ENCODE measurements around the gene CCL11. TPM values are rescaled to one million over a fixed set of nuclear protein-coding genes. Genes with fewer than 3 reads are reported as not detected.

CCL11 gene
- total and polyA plus RNA-seq, 4 experiments from 2014 or later = not detected

- Mint-ChIP-seq H3K36me3 (no peaks in the 10 kb centered on the region), H3K4me3 (no peak overlapping the region), H3K27me3 (peaks cover 5% of the 10 kb centered on the region in 2 donors), H3K27ac (no peak overlapping the region), H3K4me1 (no peaks in the 10 kb centered on the region), H3K9me3 (peaks cover 0 to 3% (median 0%) of the 10 kb centered on the region in 8 donors)
- DNase-seq = no peak
- intact Hi-C loops (cut with micrococcal nuclease) = no loop called here
- CTCF ChIA-PET (ENCODE audit: partially characterized antibody) = no interaction called here
- Histone ChIP-seq H3K27ac (ENCODE audit: low read depth, low read length) (no peak overlapping the region), H3K27me3 (ENCODE audit: insufficient read depth, low read length) (peaks cover 7% of the 10 kb centered on the region), H3K9me3 (ENCODE audit: control insufficient read depth in 1 of 2, low read length in 2 of 2) (no peaks in the 10 kb centered on the region), H3K36me3 (ENCODE audit: insufficient read depth, low read length) (no peaks in the 10 kb centered on the region), H3K4me1 (ENCODE audit: insufficient read depth, low read length) (no peaks in the 10 kb centered on the region), H3K4me3 (ENCODE audit: low read length in 2 of 2) (no peak overlapping the region)
- POLR2A ChIA-PET (ENCODE audit: partially characterized antibody) = no interaction called here
Measured at GRCh38 chr17:34246446-34246845, 39.1 kb upstream of the CCL11 start.

GRCh38 chr17:34246881-34247280 lies 38.7 kb upstream of the CCL11 start:
- no peak overlapping the region for H3K27ac Mint-ChIP-seq
- ChIA-PET CTCF (ENCODE audit: partially characterized antibody) (no interaction called here), POLR2A (ENCODE audit: partially characterized antibody) (no interaction called here)
- no peaks in the 10 kb centered on the region for H3K9me3 ChIP-seq (ENCODE audit: control insufficient read depth in 1 of 2, low read length in 2 of 2)
- intact Hi-C loops (cut with micrococcal nuclease) = no loop called here
- H3K36me3 Mint-ChIP-seq = no peaks in the 10 kb centered on the region
- peaks cover 7% of the 10 kb centered on the region for H3K27me3 ChIP-seq (ENCODE audit: insufficient read depth, low read length)
- H3K4me1 Mint-ChIP-seq = no peaks in the 10 kb centered on the region
- DNase-seq = no peak
- H3K27me3 Mint-ChIP-seq = peaks cover 3 to 5% of the 10 kb centered on the region in 2 donors
- peaks cover 0 to 3% (median 0%) of the 10 kb centered on the region in 8 donors for H3K9me3 Mint-ChIP-seq
- H3K27ac ChIP-seq (ENCODE audit: low read depth, low read length) = no peak overlapping the region
- no peak overlapping the region for H3K4me3 Mint-ChIP-seq
- no peak overlapping the region for H3K4me3 ChIP-seq (ENCODE audit: low read length in 2 of 2)
- H3K4me1 ChIP-seq (ENCODE audit: insufficient read depth, low read length) = no peaks in the 10 kb centered on the region
- no peaks in the 10 kb centered on the region for H3K36me3 ChIP-seq (ENCODE audit: insufficient read depth, low read length)

GRCh38 chr17:34248511-34249024 lies 37.0 kb upstream of the CCL11 start:
- no peaks in the 10 kb centered on the region for H3K4me1 ChIP-seq (ENCODE audit: insufficient read depth, low read length)
- intact Hi-C loops (cut with micrococcal nuclease) = no loop called here
- Mint-ChIP-seq H3K9me3 (peaks cover 0 to 3% (median 0%) of the 10 kb centered on the region in 8 donors), H3K36me3 (no peaks in the 10 kb centered on the region), H3K27me3 (peaks cover 7 to 9% of the 10 kb centered on the region in 2 donors), H3K4me3 (no peak overlapping the region), H3K4me1 (no peaks in the 10 kb centered on the region), H3K27ac (no peak overlapping the region)
- H3K27me3 ChIP-seq (ENCODE audit: insufficient read depth, low read length) = peaks cover 7% of the 10 kb centered on the region
- H3K4me3 ChIP-seq (ENCODE audit: low read length in 2 of 2) = no peak overlapping the region
- H3K27ac ChIP-seq (ENCODE audit: low read depth, low read length) = no peak overlapping the region
- no peaks in the 10 kb centered on the region for H3K36me3 ChIP-seq (ENCODE audit: insufficient read depth, low read length)
- POLR2A ChIA-PET (ENCODE audit: partially characterized antibody) = no interaction called here
- DNase-seq = no peak
- CTCF ChIA-PET (ENCODE audit: partially characterized antibody) = no interaction called here
- no peaks in the 10 kb centered on the region for H3K9me3 ChIP-seq (ENCODE audit: control insufficient read depth in 1 of 2, low read length in 2 of 2)

GRCh38 chr17:34249061-34249460 lies 36.5 kb upstream of the CCL11 start:
- H3K4me1 ChIP-seq (ENCODE audit: insufficient read depth, low read length) = no peaks in the 10 kb centered on the region
- POLR2A ChIA-PET (ENCODE audit: partially characterized antibody) = no interaction called here
- no peaks in the 10 kb centered on the region for H3K36me3 Mint-ChIP-seq
- H3K36me3 ChIP-seq (ENCODE audit: insufficient read depth, low read length) = no peaks in the 10 kb centered on the region
- H3K27ac Mint-ChIP-seq = no peak overlapping the region
- no peak overlapping the region for H3K27ac ChIP-seq (ENCODE audit: low read depth, low read length)
- H3K27me3 ChIP-seq (ENCODE audit: insufficient read depth, low read length) = peaks cover 7% of the 10 kb centered on the region
- H3K4me3 Mint-ChIP-seq = no peak overlapping the region
- intact Hi-C loops (cut with micrococcal nuclease) = no loop called here
- H3K4me1 Mint-ChIP-seq = no peaks in the 10 kb centered on the region
- peaks cover 0 to 3% (median 0%) of the 10 kb centered on the region in 8 donors for H3K9me3 Mint-ChIP-seq
- CTCF ChIA-PET (ENCODE audit: partially characterized antibody) = no interaction called here
- no peaks in the 10 kb centered on the region for H3K9me3 ChIP-seq (ENCODE audit: control insufficient read depth in 1 of 2, low read length in 2 of 2)
- peaks cover 7 to 12% of the 10 kb centered on the region in 2 donors for H3K27me3 Mint-ChIP-seq
- no peak for DNase-seq
- H3K4me3 ChIP-seq (ENCODE audit: low read length in 2 of 2) = no peak overlapping the region

GRCh38 chr17:34249478-34249877 lies 36.1 kb upstream of the CCL11 start:
- intact Hi-C loops (cut with micrococcal nuclease) = no loop called here
- Histone ChIP-seq H3K4me1 (ENCODE audit: insufficient read depth, low read length) (no peaks in the 10 kb centered on the region), H3K27me3 (ENCODE audit: insufficient read depth, low read length) (peaks cover 7% of the 10 kb centered on the region), H3K9me3 (ENCODE audit: control insufficient read depth in 1 of 2, low read length in 2 of 2) (no peaks in the 10 kb centered on the region), H3K27ac (ENCODE audit: low read depth, low read length) (no peak overlapping the region), H3K4me3 (ENCODE audit: low read length in 2 of 2) (no peak overlapping the region), H3K36me3 (ENCODE audit: insufficient read depth, low read length) (no peaks in the 10 kb centered on the region)
- ChIA-PET POLR2A (ENCODE audit: partially characterized antibody) (no interaction called here), CTCF (ENCODE audit: partially characterized antibody) (no interaction called here)
- Mint-ChIP-seq H3K9me3 (peaks cover 0 to 3% (median 0%) of the 10 kb centered on the region in 8 donors), H3K4me1 (no peaks in the 10 kb centered on the region), H3K4me3 (no peak overlapping the region), H3K27me3 (peaks cover 7 to 16% of the 10 kb centered on the region in 2 donors), H3K27ac (no peak overlapping the region), H3K36me3 (no peaks in the 10 kb centered on the region)
- no peak for DNase-seq

GRCh38 chr17:34251186-34251585 lies 34.4 kb upstream of the CCL11 start:
- H3K4me3 ChIP-seq (ENCODE audit: low read length in 2 of 2) = no peak overlapping the region
- Mint-ChIP-seq H3K27ac (no peak overlapping the region), H3K4me1 (peaks cover 0 to 4% (median 0%) of the 10 kb centered on the region in 4 donors), H3K4me3 (no peak overlapping the region), H3K27me3 (peaks cover 14 to 26% of the 10 kb centered on the region in 2 donors), H3K9me3 (peaks cover 0 to 3% (median 0%) of the 10 kb centered on the region in 8 donors), H3K36me3 (no peaks in the 10 kb centered on the region)
- ChIA-PET POLR2A (ENCODE audit: partially characterized antibody) (no interaction called here), CTCF (ENCODE audit: partially characterized antibody) (no interaction called here)
- H3K9me3 ChIP-seq (ENCODE audit: control insufficient read depth in 1 of 2, low read length in 2 of 2) = no peaks in the 10 kb centered on the region
- peaks cover 7% of the 10 kb centered on the region for H3K27me3 ChIP-seq (ENCODE audit: insufficient read depth, low read length)
- intact Hi-C loops (cut with micrococcal nuclease) = no loop called here
- H3K4me1 ChIP-seq (ENCODE audit: insufficient read depth, low read length) = no peaks in the 10 kb centered on the region
- no peaks in the 10 kb centered on the region for H3K36me3 ChIP-seq (ENCODE audit: insufficient read depth, low read length)
- DNase-seq = no peak
- no peak overlapping the region for H3K27ac ChIP-seq (ENCODE audit: low read depth, low read length)

GRCh38 chr17:34252095-34252443 lies 33.5 kb upstream of the CCL11 start:
- no peak overlapping the region for H3K4me3 ChIP-seq (ENCODE audit: low read length in 2 of 2)
- no peaks in the 10 kb centered on the region for H3K36me3 ChIP-seq (ENCODE audit: insufficient read depth, low read length)
- intact Hi-C loops (cut with micrococcal nuclease) = no loop called here
- peaks cover 4% of the 10 kb centered on the region for H3K27me3 ChIP-seq (ENCODE audit: insufficient read depth, low read length)
- H3K4me3 Mint-ChIP-seq = no peak overlapping the region
- H3K9me3 Mint-ChIP-seq = no peaks in the 10 kb centered on the region
- H3K4me1 Mint-ChIP-seq = peaks cover 0 to 4% (median 0%) of the 10 kb centered on the region in 4 donors
- ChIA-PET POLR2A (ENCODE audit: partially characterized antibody) (no interaction called here), CTCF (ENCODE audit: partially characterized antibody) (no interaction called here)
- no peaks in the 10 kb centered on the region for H3K9me3 ChIP-seq (ENCODE audit: control insufficient read depth in 1 of 2, low read length in 2 of 2)
- H3K27ac Mint-ChIP-seq = no peak overlapping the region
- no peaks in the 10 kb centered on the region for H3K4me1 ChIP-seq (ENCODE audit: insufficient read depth, low read length)
- DNase-seq = no peak
- no peak overlapping the region for H3K27ac ChIP-seq (ENCODE audit: low read depth, low read length)
- peaks cover 15 to 31% of the 10 kb centered on the region in 2 donors for H3K27me3 Mint-ChIP-seq
- H3K36me3 Mint-ChIP-seq = no peaks in the 10 kb centered on the region

Data from CD4-positive, alpha-beta memory T cell (primary cell).